Panc1 (cell line): ENCODE data around the gene MYO6.

ENCODE experiments used
- CTCF ChIP-seq: fragments of 450-650 bp; IDR thresholded peaks from 2 replicates; pipeline ENCODE4 v1.5.1; 2017; ENCODE audit warnings: mild to moderate bottlenecking
- POLR2AphosphoS5 ChIP-seq: IDR thresholded peaks from 2 replicates; pipeline ENCODE4 v1.6.1; 2012; ENCODE audit warnings: mild to moderate bottlenecking, low read depth, low read length, moderate library complexity
- SIN3A ChIP-seq: IDR thresholded peaks from 2 replicates; pipeline ENCODE4 v1.6.1; 2012; ENCODE audit warnings: low read depth, mild to moderate bottlenecking, low read length, moderate library complexity, borderline replicate concordance; ENCODE audit not compliant: insufficient read depth
- TCF7L2 ChIP-seq: IDR thresholded peaks from 2 replicates; pipeline ENCODE4 v1.6.1; 2011; ENCODE audit warnings: mild to moderate bottlenecking, low read depth, low read length, inconsistent platforms

- TF ChIP-seq CTCF (no peak), POLR2AphosphoS5 (no peak), SIN3A (no peak), TCF7L2 (no peak)
Observed at GRCh38 chr6:75743971-75744370, 5.1 kb upstream of the MYO6 start.
